Lung (tissue), 12 donors: ENCODE measurements around the gene FGF14. TPM values are rescaled to one million over a fixed set of nuclear protein-coding genes. Genes with fewer than 3 reads are reported as not detected.

Experiments used
- ATAC-seq: fragments of 200-7000 bp; cut with Tn5 transposase; one replicate; pipeline ENCODE4 v1.9.1; 2020; ENCODE audit warnings: moderate number of reproducible peaks; ENCODE audit not compliant: insufficient read depth, low FRiP score
- DNase-seq, 3 donors: peaks; one replicate each; pipeline ENCODE4 v3.0.0-alpha.2; 2013 to 2017
- H3K27ac ChIP-seq, 2 donors: one replicate each; pipeline ENCODE4 v1.5.1; 2013; ENCODE audit warnings: mild to moderate bottlenecking in 2 of 2, moderate library complexity in 2 of 2, control low read depth in 1 of 2, inconsistent platforms in 1 of 2, low read depth in 1 of 2, low read length in 1 of 2
- H3K27me3 ChIP-seq, 3 donors: one replicate each; pipeline ENCODE4 v1.5.1; 2013; ENCODE audit warnings: low read length in 2 of 3; ENCODE audit not compliant: control insufficient read depth in 3 of 3, insufficient read depth in 3 of 3
- H3K36me3 ChIP-seq, 4 donors: one replicate each; pipeline ENCODE4 v1.5.1; 2013; ENCODE audit warnings: low read length in 4 of 4, mild to moderate bottlenecking in 1 of 4, moderate library complexity in 1 of 4; ENCODE audit not compliant: control insufficient read depth in 4 of 4, insufficient read depth in 4 of 4
- H3K4me1 ChIP-seq, 5 donors: one replicate each; pipeline ENCODE4 v1.5.1; 2013; ENCODE audit warnings: low read length in 5 of 5, mild to moderate bottlenecking in 2 of 5, moderate library complexity in 1 of 5; ENCODE audit not compliant: control insufficient read depth in 5 of 5, insufficient read depth in 5 of 5
- H3K4me3 ChIP-seq: one replicate; pipeline ENCODE4 v1.5.1; 2013; ENCODE audit warnings: mild to moderate bottlenecking, control low read depth, moderate library complexity
- H3K9ac ChIP-seq, 2 donors: one replicate each; pipeline ENCODE4 v1.5.1; 2013; ENCODE audit warnings: low read length in 2 of 2, control low read depth in 1 of 2; ENCODE audit not compliant: insufficient read depth in 1 of 2
- H3K9me3 ChIP-seq, 4 donors: one replicate each; pipeline ENCODE4 v1.5.1; 2013; ENCODE audit warnings: low read length in 3 of 4, mild to moderate bottlenecking in 1 of 4, moderate library complexity in 1 of 4; ENCODE audit not compliant: control insufficient read depth in 4 of 4, insufficient read depth in 3 of 4
- WGBS, 2 donors: extraction: QIAGEN DNeasy Blood & Tissue Kit; methylation state at CpG; one replicate each; pipeline ENCODE4 v1.1.7; 2013; 5-methylcytosine and 5-hydroxymethylcytosine counted together
- polyA plus RNA-seq, 2 donors: library from polyadenylated mRNA; stranded (reverse); fragments of 200-250 nt; gene quantifications; one replicate each; pipeline ENCODE4 v1.2.1, GENCODE V29; 2013
- total RNA-seq, 2 donors: library from RNA; depleted of rRNA in 1 of 2; stranded (reverse); fragments of >200 nt in 1 of 2; gene quantifications; one replicate each; pipeline ENCODE4 v1.2.1, GENCODE V29; 2014 to 2021
- TF ChIP-seq, protein P1 (sequence below): IDR thresholded peaks from 2 replicates; pipeline ENCODE4 v1.5.1; 2012; ENCODE audit warnings: mild to moderate bottlenecking; ENCODE audit errors: control extremely low read depth, extremely low read depth
- donor health status: control.
- donor health status: control.
- donor health status: Bipolar disorder and iron deficiency.
- donor health status: healthy.
- donor health status: DM: yes; HTN: yes; CAD: no.

Gene FGF14
- total and polyA plus RNA-seq, 4 donors = 0.59 to 12.9 (median 2.3) TPM

DNA sequence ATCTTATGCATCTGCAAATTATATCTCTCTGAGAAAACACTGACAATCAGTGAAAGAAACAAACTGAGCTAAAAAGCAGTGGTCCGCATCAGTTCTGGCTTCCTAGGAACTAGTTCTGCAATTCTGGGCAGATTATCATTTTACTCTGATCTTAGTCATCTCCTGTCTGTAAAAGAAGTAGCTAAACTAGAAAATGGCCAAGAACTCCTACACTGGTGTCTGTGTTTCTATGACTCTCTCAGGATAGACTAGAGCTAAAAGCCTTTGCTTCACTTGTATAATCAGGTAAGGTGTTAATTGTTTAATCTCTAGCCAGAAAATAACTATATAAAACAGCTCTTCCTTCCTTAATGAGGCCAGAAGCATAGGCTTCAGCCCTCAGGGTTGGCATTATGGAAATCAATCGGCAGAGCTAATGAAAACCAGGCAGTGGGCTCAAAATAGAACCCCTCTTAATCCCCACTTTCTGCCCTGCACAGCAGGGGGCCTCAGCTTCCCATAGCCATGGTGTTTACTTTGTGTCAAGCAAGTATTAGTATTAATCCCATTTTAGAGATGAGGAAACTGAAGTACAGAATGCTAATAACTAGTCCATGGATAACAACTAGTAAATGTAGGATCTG is 459.2 kb downstream of the FGF14 start:
- ATAC-seq = no peak
- Histone ChIP-seq H3K4me3 (no peak overlapping the region), H3K27ac (no peak overlapping the region), H3K27me3 (no peaks in the 10 kb centered on the region), H3K36me3 (no peaks in the 10 kb centered on the region), H3K9ac (no peak overlapping the region), H3K4me1 (no peaks in the 10 kb centered on the region), H3K9me3 (no peaks in the 10 kb centered on the region)
- no peak for DNase-seq
- 67 to 74% methylated on average over 2 of the region's 2 CpGs for WGBS, 2 donors
- TF ChIP-seq, protein P1, sequence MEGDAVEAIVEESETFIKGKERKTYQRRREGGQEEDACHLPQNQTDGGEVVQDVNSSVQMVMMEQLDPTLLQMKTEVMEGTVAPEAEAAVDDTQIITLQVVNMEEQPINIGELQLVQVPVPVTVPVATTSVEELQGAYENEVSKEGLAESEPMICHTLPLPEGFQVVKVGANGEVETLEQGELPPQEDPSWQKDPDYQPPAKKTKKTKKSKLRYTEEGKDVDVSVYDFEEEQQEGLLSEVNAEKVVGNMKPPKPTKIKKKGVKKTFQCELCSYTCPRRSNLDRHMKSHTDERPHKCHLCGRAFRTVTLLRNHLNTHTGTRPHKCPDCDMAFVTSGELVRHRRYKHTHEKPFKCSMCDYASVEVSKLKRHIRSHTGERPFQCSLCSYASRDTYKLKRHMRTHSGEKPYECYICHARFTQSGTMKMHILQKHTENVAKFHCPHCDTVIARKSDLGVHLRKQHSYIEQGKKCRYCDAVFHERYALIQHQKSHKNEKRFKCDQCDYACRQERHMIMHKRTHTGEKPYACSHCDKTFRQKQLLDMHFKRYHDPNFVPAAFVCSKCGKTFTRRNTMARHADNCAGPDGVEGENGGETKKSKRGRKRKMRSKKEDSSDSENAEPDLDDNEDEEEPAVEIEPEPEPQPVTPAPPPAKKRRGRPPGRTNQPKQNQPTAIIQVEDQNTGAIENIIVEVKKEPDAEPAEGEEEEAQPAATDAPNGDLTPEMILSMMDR = no peak

DNA sequence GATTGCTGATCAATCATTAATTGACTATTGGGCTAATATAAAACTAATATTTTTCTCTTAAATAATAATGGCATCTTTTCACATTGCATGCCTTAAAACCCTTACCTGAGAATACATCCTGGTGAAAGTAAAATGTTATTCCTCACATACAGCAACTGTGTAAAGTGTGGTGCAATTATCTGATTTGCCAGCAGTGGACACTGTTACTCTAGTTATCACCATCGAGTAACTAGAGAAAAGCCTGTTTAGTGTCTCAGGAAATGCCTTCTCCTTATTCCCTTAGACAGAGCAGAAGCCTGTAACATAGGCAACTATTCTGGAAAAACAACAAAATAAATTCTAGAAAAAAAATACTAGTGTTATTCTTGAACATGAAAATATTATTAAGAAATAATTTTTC is 459.8 kb downstream of the FGF14 start:
- no peak overlapping the region for H3K4me3 ChIP-seq
- no peak overlapping the region for H3K9ac ChIP-seq
- peaks cover 0 to 2% (median 0%) of the 10 kb centered on the region in 3 donors for H3K27me3 ChIP-seq
- ATAC-seq (peak; percentile 55), DNase-seq (peak in 2 of 3 donors; percentile 36 to 44)
- WGBS, 2 donors = 0% methylated on average over 1 of the region's 1 CpG
- TF ChIP-seq, protein P1 = peak; percentile 27
- no peaks in the 10 kb centered on the region for H3K4me1 ChIP-seq
- no peak overlapping the region for H3K27ac ChIP-seq
- no peaks in the 10 kb centered on the region for H3K9me3 ChIP-seq
- H3K36me3 ChIP-seq = no peaks in the 10 kb centered on the region

DNA sequence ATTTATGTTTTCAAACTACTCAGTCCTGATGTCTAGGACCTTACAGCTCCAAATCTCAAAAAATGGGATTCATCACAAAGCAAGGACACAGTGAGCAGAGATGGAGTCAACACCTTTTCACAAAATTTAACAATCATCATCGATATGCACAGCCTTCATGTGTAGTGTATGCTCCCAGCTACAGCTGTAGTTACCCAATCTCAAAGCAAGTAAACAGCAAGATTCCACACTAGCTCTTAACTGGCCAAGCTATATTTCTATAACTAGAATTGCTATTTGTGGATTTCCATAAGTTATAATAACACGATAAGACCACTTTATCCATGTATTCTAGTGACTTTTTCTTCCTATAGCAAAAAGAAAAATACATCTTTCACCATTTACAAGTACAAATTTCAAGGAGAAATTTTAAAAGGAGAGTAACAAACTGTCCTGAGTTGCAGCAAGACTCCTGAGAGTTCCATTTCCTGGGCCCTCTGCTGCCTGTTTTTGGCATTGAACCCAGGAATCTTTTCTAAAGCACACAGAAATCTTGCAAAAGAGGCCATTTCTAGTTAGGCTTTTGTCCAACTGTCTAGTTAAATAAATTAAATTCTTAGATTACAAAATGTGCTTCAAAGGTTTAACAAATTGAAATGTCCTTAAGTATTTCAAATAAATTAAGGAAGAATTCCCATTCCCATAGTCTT is 460.6 kb downstream of the FGF14 start:
- Histone ChIP-seq H3K27me3 (peaks cover 0 to 2% (median 0%) of the 10 kb centered on the region in 3 donors), H3K27ac (no peak overlapping the region), H3K9ac (no peak overlapping the region), H3K4me1 (no peaks in the 10 kb centered on the region), H3K36me3 (no peaks in the 10 kb centered on the region), H3K9me3 (no peaks in the 10 kb centered on the region), H3K4me3 (no peak overlapping the region)
- ATAC-seq (peak; percentile 42), DNase-seq (peak in 2 of 3 donors; percentile 26 to 55)
- TF ChIP-seq, protein P1 = no peak
- WGBS, 2 donors = 45 to 67% methylated on average over 2 of the region's 2 CpGs
